Putamen (tissue), 1 donor: ENCODE data around the gene ATAT1.

Experiments used
- DNase-seq: peaks from one replicate; pipeline ENCODE4 v3.0.0-alpha.2; 2016; ENCODE audit warnings: low spot score

The ATAT1 gene

DNA sequence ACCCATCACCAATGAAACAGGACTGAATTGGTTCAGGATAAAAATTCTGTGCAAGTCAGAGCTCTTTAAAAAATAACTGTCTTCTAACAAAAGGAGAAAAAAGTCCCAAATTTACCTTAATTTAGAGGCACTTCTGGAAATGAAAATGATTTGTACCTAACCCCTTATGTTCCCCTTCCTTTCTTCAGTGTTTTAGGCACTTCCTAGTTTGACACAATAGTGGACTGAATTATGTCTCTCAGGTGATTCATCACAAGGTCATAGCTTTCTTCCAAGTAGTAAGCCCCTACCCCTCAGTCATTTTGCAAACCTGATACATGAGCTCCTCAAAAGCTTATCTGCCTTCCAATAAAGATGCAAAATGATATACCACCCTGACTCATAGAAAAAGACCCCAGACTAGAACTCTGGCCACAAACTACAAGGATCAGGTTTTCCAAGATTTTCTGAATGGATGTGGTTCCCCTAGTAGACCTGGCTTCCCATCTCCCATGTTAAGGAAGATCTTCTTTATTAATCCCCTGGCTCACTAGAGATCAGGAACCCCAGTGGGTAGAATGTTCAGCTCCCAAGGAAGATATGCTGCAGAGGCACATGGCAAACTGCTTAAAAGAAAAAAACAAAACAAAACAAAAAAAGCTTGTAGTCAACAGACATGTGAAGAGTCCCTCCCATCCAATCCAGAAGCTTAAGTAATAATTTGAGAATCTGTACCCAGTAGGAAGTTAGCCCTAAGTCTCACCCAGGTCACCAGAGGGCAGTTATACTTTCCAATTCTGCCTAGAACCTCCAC, 13.2 kb upstream of the ATAT1 start:
- no peak for DNase-seq

DNA sequence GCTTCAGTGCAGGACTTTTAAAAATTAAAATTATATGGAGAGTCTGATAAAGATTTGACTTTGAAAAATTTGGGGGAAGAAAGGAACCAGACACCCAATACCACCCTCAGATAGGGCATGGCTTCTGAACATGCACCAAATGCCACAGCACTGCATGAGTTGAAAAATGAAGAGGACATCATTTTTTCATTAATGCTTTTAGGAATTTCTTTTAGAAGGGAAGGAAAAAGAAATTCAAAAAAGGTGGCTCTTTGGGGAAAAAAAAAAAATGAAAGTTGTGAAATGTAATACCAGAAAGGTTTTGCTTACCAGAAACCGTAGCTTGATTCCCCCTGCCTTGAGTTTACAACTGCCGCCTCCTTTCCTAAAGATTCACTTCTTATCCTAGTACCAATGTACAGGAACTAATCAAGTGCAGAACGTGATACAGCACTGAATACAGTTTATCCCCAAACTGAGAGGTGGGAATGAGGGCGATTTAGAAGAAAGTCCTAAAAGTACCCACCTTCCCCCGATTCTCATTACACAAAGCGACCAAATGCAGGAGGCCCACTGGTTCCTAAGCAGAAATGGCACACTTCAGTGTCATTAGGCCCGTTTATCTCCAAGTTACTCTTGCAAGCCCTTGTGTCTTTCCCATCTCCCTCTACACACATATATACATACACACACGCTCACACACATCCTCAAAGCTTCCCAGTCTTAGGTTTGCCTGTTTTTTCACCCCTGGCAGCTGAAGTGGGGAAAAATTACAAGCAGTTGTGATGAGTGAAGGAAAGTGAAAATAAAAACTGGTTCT, 12.4 kb upstream of the ATAT1 start:
- no peak for DNase-seq

DNA sequence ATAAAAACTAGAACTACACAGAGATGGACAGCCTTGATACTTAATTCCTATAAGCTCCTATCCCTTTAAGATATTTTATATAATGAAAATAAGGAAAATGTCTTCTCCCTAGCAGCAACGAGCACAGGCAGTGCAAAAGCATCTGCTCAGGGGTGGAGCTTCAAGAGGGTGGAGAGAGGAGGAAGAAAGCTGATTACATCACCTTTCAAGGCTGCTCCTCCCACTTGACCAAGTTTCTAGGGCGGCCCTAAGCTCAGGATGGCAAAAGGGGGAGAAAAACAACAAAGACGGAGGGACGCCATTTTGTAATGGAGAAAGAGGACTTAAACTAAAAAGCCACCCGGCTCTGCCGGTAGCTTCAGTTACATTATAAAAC, 11.8 kb upstream of the ATAT1 start:
- peak; percentile 99 for DNase-seq

DNA sequence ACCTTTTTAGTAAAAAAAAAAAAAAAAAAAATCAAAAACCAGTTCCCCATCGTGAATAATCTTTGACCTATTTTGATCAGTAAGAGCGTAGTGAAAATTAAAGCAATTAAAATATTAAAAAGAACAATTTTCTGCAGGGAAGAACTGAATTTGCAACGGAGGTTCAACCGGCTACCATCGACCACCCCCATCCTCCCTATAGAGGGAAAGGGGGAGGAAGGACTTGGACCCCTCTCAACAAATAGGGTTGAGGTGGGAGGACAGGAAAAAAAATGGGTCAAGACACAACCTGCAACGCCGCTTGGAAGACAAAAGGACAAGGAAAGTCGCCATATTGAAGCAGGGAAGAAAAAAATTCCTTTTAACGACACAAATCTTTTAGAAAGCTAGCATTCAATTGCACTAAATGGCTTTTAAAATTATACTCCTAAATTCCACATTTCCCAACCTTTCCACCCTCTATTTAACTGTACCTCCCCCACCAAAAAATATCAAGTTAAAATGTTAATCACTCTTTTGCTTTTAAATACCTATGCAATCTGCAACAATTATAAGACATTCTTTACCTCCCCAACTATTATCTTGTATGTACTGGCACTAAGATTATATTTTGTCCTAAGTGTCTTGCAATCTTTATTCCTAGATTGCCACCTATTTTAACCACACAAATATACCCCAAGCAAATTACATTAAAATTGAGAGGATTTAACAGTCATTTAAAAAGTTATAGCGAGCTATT, 11.3 kb upstream of the ATAT1 start:
- DNase-seq, result peak; percentile 79

DNA sequence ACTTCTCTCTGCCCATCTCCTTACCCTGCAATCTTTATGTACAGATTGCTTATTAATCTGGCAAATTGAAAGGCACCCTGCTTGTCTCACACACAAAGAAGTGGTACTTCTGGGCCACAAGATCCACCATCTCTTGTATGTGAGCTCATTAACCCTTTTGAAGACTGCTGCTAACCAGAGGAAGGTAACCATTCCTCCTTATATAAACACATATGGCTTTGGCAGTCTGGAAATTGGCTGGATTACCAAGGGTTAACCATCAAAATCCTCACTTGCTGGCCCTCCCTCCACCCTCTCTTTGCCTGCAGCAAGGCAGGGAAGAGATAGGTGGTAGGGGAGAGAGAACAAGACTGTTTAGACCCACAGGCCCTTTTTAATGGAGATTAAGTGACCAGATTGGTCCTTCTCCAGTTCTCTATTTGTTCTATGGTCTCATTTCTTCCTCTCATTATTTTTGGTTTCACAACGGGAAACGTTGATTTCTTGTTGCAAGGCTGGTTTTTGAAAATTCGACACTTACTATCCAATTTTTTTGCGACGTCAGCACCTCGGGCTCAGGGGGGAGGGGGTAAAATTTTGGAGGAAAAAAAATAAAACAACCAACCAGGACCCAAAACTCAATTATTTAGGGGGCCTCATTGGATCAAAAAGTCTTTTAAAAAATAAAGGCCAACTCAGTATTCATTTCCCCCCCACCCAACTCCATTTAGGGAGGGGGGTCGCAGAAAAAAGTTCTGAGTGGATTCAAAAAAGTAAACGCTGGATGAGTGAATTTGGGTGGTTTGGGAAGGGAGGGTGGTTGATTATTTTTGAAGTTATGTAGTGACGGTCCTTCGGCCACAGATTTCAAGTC, 10.5 kb upstream of the ATAT1 start:
- DNase-seq, result no peak

DNA sequence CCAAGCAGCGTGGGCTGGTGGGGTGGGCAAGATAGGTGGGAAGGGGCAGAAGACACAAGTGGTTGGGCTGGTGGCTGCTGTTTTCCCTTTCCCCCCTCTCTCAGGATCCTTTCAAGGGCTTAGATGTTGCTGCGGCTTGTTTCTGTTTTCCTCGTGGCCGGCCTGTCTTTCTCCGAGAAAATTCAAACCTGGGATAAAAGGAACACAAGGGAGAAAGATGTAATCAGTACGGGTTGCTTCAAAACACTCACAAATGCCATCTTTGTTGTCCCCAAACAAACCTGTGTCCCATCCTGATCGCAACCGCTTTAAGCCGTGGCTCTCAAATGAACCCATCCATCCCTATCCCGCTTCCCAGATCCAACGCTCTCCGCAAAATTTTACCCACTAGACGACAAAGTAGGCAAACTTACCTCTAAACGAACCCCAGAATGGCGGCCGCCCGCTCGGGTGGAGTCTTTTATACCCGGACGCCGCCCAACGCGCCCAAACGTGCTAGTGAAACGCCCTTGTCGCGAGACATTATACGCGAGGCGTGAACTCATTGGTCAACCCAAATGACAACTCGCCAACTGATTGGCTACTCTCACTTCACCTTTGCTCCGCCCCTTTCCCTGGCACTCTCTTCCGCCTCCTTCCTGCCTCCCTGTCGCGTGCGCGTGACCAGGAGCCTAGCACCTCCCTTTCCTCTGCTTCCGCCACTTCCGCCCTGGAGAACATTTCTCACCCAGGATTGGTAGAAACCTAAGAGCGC, 9.7 kb upstream of the ATAT1 start, which contains the start of gene PPP1R10:
TSS of gene PPP1R10 (minus strand) at position 433 of the 754 bp plus-strand sequence. CDS start 7,299 bp downstream, outside the sequence.
- DNase-seq, result peak; percentile 100

DNA sequence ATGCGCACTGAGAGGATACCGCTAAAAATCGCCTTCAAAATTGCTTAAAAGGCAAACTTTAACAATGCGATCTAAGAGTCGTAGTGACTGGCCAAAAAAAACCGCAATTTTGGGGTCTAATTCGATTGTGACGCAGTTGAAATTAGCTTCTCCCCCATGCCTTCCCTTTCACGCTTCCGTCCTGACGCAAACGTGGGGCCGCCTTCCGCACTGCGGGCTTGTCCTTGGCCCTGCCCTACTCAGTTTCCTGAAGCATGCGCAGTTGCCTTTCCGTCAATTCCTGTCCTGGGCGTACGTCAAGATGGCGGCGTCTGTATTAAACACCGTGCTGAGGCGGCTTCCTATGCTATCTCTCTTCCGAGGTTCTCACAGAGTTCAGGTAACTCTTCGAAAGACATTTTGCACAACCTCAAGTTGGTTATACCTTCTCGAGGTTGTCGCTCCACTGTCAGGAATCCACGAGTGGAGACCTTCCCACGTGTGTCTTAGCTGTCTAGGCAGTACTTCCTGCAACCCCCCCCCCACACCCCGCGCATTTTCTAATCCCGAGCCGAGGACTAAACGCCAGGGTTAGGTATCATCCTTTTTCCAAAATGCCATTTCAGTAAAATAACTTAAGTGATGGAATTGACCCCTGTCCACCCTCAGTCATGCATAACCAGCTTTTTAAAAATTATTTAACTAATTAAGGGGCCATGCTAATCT, 9.0 kb upstream of the ATAT1 start, which contains the start of gene MRPS18B:
TSS of gene MRPS18B (plus strand) at position 276 of the 705 bp plus-strand sequence. CDS start at position 302, 26 bp downstream.
- DNase-seq, result peak; percentile 99

DNA sequence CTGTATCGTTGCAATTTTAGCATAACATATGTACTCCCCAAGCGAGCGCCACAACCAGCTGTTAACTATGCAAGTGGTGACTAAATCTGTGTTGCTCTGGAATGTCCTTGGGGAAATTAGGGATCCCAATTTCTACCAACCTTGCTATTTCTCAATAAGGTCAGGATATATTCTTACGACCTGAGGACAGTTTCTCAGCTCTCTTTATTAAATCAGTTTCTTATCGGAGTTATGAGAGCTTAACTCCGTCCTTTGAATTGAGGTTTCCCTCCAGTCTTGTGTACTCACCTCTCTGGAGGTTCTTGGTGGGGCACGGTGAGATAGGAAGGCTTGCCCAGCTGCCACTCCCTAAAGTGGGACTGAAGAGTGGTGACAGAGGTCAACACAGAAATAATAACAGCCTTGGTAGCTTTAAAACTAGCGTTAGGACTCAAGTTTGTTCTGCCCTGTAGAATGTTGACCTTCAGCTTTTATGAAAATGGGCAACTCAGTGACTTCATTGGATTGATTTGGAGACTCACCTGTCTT, 8.3 kb upstream of the ATAT1 start:
- no peak for DNase-seq

DNA sequence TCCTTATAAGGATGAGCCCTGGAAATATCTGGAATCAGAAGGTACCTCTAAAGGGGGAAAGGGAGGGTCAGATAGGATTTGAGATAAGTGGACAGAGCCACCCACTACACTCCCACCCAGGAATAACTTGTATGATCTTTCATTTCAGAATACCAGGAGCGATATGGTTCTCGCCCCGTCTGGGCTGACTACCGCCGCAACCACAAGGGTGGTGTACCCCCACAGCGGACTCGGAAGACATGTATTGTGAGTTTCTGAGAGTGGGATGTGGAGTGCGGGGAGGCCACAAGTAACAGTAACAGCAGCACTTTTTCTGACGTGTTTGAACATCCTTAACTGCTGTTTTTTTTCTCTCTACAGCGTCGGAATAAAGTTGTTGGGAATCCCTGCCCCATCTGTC, 7.1 kb upstream of the ATAT1 start:
- DNase-seq, result no peak

DNA sequence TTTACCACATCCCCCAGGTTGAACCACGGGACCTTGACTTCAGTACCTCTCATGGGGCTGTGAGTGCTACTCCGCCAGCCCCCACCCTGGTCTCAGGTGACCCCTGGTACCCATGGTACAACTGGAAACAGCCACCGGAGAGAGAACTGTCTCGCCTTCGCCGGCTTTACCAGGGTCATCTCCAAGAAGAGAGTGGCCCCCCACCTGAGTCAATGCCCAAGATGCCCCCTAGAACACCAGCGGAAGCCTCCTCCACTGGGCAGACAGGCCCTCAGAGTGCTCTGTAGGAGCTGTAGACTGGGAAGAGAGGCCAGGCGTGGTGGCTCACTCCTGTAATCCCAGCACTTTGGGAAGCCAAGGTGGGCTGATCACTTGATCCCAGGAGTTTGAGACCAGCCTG, 1.2 kb upstream of the ATAT1 start:
- no peak for DNase-seq

DNA sequence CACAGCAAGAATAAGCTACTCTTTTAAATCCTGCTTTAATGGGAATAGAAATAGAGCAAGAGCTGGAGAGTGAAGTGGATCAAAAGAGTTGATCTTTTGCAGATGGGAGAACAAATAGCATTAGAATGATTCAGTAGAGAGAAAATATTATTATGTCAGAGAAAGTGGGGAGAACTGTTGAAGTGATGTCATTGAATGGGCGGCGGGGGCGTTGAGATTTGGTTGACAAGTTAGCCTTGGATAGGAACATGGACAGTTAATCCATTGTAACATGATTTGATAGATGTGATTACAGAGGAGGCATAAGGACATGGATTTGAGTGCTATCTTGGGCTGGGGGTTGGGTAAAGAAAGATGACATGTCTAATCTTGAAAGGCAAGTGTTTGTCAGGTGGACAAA, 9.2 kb downstream of the ATAT1 start:
- DNase-seq, result no peak

DNA sequence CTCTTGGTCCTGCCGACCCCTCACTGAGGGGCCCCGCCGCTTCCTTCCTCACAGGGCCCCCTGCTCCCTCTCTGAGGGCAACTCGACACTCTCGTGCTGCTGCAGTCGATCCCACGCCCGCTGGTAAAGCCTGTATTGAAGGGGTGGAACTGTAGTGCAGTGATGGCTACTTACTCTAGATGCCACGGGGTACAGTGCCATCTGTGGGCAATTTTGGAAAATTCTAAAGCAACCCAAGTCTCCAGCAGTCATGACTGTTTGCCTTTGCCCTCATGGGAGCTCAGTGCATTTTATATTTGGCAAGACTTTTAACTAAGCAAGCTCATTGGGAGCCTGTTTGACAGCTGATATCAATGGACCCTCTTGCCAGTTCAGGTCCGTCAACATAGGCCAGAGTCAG, 13.8 kb downstream of the ATAT1 start:
- DNase-seq, result no peak

DNA sequence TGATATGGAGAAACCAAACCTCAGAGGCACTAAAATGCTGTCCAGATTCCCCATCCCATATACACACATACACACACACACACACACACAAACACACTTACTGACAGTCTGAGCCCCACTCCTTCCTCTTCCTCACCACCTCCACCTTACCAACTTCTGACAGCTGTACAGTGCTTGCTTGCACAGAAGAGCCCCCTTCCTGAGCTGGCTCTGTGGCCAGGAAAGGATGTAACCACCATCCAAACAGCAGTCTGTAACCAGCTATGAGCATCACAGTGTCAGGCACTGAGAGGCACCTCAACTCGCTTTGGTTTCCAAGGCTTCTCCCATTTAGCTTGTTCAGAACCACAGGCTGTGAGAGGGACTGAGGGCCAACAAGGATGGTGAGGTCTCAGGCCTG, 14.4 kb downstream of the ATAT1 start:
- DNase-seq, result no peak

DNA sequence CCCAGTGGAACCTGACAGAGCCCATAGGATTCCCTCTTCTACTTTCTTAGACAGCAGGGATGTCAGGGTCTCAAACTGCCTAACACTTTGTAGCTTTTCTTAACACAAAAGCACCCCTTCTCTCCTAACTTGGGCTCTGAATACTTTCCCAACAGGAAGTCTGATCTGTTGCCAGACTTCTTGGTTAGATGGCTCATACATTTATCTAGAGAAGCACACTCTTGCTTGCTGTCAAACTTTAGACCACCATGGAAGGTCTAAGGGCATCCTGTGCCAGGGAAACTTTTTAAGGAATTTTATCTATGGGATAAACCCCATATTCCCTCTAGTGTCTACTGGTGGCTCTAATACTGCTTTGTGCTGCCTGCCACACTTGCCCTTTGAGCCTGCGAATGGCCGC, 17.0 kb downstream of the ATAT1 start:
- DNase-seq, result no peak

DNA sequence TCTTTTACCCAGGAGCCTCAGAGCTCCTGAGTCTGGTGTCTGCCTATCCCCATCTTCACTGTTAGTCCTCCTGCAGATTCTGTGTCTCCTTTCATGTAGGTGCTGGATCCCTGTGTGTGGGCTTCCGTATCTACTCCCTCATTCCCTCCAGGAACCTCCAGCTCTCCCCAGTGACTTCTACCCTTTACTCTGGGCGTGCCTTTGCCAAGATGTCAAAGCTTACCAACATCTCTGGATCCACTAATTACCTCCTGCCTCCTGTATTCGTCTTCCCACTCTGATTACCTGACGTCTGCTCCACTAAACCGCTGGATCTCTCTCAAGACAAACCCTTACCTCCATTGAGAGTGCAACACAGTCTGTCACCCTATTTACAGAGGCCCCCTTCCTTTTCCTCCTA, 18.1 kb downstream of the ATAT1 start:
- no peak for DNase-seq

DNA sequence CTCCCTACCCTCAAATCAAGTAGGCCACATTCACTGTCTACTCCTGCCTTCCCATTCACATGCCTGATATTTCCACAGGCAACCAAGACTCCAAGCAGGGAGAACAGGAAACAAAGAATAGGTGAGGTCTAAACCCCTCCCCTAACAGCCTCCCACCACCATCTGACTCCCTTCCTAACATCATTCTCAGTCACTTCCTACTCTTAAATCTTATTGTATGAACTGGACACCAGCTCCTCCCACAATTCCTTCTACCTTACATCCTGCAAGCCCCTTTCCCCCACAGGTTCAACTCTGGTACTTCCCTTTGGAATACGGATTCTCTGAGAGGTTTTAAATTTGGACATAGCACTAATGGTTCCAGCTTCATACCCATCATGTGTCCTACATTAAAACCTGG, 19.3 kb downstream of the ATAT1 start:
- DNase-seq, result no peak

DNA sequence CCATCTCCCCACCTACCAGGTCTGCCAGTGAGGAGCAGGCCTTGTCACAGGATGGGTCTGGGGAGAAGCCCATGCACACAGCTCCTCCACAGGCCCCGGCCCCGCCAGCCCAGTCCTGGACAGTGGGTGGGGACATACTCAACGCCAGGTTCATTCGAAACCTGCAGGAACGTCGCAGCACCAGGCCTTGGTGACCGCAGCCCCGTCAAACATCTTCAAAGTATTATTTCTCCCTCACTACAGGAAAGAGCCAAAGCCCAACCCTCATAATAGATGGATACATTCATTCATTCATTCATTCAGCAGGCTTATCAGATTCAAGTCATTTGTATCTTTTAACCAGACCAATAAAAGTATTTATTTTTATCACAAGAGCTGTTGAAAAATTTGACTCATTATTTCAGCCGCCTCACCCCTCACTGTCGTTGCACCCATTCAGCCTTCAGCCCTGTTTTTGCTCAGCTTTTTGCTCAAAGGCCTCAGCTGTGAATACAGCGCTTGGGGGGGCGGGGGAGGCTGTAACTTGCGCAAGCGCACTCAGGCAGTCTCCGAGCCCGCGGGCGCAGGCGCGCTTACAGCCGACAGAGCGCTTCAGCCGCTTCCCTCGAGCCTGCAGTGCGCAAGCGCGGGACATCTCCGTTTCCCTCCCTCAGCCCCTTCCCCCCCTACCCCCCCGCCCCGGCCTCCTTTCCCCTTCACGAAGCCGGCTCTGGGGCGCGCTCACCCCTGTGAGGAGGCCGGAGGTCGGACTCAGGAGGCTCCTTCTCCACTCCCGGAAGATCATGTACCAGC, 20.0 kb downstream of the ATAT1 start, which contains the start of gene C6orf136:
TSS of gene C6orf136 (plus strand) at position 684 of the 792 bp plus-strand sequence. CDS start at position 783, 99 bp downstream.
- peak; percentile 94 for DNase-seq

DNA sequence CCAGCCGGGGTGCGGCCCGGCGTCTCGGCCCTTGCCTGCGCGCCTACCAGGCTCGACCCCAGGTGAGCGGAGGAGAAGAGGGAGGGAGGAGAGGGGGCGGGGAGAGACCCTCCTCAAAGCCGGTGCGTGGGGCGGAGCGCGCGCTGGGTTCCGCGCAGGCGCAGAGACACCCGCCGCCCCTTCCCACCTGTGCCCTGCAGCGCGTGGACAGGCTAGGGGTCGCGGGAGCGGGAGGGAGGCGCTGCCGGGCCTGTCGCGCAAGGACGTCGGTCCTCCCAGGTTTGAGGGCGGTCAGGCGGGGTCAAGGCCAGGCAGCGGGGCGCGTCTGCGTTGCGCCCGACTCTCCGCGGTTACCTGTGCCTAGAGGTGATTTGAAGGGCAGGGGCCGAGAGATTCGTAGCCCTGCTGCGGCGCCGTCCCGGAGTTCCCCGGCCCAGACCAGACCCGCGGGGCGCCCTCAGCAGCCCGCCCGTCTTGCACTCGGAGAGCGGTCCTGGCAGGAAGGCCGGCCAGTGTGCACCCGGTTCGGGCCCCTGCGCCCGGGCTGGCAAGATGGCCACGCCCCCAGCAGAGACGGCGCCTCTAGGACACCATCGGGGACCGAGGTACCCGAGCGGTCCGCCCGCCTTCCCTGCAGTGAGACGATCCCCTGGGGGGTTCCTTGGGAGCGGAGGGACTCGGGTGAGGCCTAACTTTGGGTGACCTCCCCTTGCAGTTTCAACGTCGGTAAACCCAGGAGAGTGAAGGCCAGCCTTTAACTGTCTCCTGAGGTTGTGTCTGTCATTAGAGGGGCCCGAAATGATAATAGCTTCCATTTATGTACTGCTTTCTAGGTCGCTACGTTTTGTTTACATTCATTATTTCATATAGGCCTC, 20.8 kb downstream of the ATAT1 start:
- no peak for DNase-seq
